IMR-90 (cell line): ENCODE data around the gene CPNE4. TPM values are rescaled to one million over a fixed set of nuclear protein-coding genes. Genes with fewer than 3 reads are reported as not detected.

Experiments used
- ATAC-seq: fragments of 200-7000 bp; cut with Tn5 transposase; 2 replicates; pipeline ENCODE4 v1.9.1; 2020; ENCODE audit warnings: low read depth, mild to moderate bottlenecking, moderate library complexity
- BruUV-seq: library from RNA; stranded (reverse); fragments of 400-500 nt; replicated peaks from 2 replicates; lab custom pipeline; 2021; lab: Mats Ljungman, UMichigan
- CTCF ChIA-PET: fragments of 300-600 bp; formaldehyde crosslinking; extraction: SDS; loops from one replicate; lab custom pipeline; 2021; ENCODE audit warnings: antibody characterized with exemption; lab: Yijun Ruan, JAX
- POLR2A ChIA-PET: fragments of 300-600 bp; sonication (Branson Sonifier 250); formaldehyde crosslinking; loops from one replicate; lab custom pipeline; 2022; ENCODE audit warnings: antibody characterized with exemption; ENCODE audit not compliant: unreplicated experiment; lab: Charles Lee
- DNase-seq: peaks from one replicate; pipeline ENCODE4 v3.0.0; 2013
- H2AFZ ChIP-seq: replicated peaks from 2 replicates; pipeline ENCODE3; 2013; ENCODE audit warnings: low read length, mild to moderate bottlenecking; ENCODE audit not compliant: poor library complexity
- H2AK5ac ChIP-seq: 2 replicates; pipeline ENCODE4 v1.6.1; 2013; ENCODE audit warnings: low read depth, low read length, inconsistent platforms
- H2AK9ac ChIP-seq: replicated peaks from 2 replicates; pipeline ENCODE3; 2013; ENCODE audit warnings: mild to moderate bottlenecking, low read depth, low read length, moderate library complexity; ENCODE audit not compliant: poor library complexity
- H2BK120ac ChIP-seq: 2 replicates; pipeline ENCODE4 v1.6.1; 2013; ENCODE audit warnings: low read depth, low read length, inconsistent platforms
- H2BK15ac ChIP-seq: 3 replicates; pipeline ENCODE4 v1.6.1; 2013; ENCODE audit warnings: low read depth, low read length, inconsistent platforms
- H2BK20ac ChIP-seq: 2 replicates; pipeline ENCODE4 v1.6.1; 2013; ENCODE audit warnings: low read depth, mild to moderate bottlenecking, inconsistent platforms, low read length, moderate library complexity
- H2BK5ac ChIP-seq: 2 replicates; pipeline ENCODE4 v1.6.1; 2013; ENCODE audit warnings: mild to moderate bottlenecking, low read depth, low read length, inconsistent platforms; ENCODE audit not compliant: poor library complexity, severe bottlenecking
- H3K14ac ChIP-seq: replicated peaks from 2 replicates; pipeline ENCODE4 v1.6.1; 2013; ENCODE audit warnings: low read depth, low read length, inconsistent platforms
- H3K18ac ChIP-seq: 2 replicates; pipeline ENCODE4 v1.6.1; 2013; ENCODE audit warnings: low read depth, low read length, control low read depth
- H3K23ac ChIP-seq: 2 replicates; pipeline ENCODE4 v1.6.1; 2013; ENCODE audit warnings: low read depth, low read length, inconsistent platforms
- H3K27ac ChIP-seq: 2 replicates; pipeline ENCODE4 v1.5.1; 2013; ENCODE audit warnings: mild to moderate bottlenecking, control low read depth, low read length; ENCODE audit not compliant: insufficient read depth
- H3K27me3 ChIP-seq: 2 replicates; pipeline ENCODE4 v1.6.1; 2013; ENCODE audit warnings: low read length; ENCODE audit not compliant: control insufficient read depth, insufficient read depth
- H3K36me3 ChIP-seq: 2 replicates; pipeline ENCODE4 v1.6.1; 2013; ENCODE audit warnings: low read length, mixed read lengths; ENCODE audit not compliant: control insufficient read depth, insufficient read depth
- H3K4ac ChIP-seq: 2 replicates; pipeline ENCODE4 v1.6.1; 2013; ENCODE audit warnings: low read depth, low read length, inconsistent platforms
- H3K4me1 ChIP-seq: 2 replicates; pipeline ENCODE4 v1.6.1; 2013; ENCODE audit warnings: low read length, mixed read lengths; ENCODE audit not compliant: control insufficient read depth, insufficient read depth
- H3K4me2 ChIP-seq: 2 replicates; pipeline ENCODE4 v1.6.1; 2013; ENCODE audit warnings: low read depth, mild to moderate bottlenecking, control low read depth, low read length, moderate library complexity
- H3K4me3 ChIP-seq: 2 replicates; pipeline ENCODE4 v1.5.1; 2013; ENCODE audit warnings: low read depth, mild to moderate bottlenecking, control low read depth, low read length, moderate library complexity; ENCODE audit not compliant: insufficient read depth
- H3K56ac ChIP-seq: 2 replicates; pipeline ENCODE4 v1.6.1; 2013; ENCODE audit warnings: low read length, inconsistent platforms; ENCODE audit not compliant: insufficient read depth; ENCODE audit errors: extremely low read depth
- H3K79me1 ChIP-seq, 2 experiments: 2 replicates each; pipeline ENCODE4 v1.6.1; 2013; ENCODE audit warnings: low read length in 2 of 2, inconsistent platforms in 1 of 2, low read depth in 1 of 2
- H3K9ac ChIP-seq: 2 replicates; pipeline ENCODE4 v1.6.1; 2013; ENCODE audit warnings: low read depth, low read length, control low read depth
- H3K9me1 ChIP-seq: 2 replicates; pipeline ENCODE4 v1.6.1; 2013; ENCODE audit warnings: low read length, inconsistent platforms; ENCODE audit not compliant: insufficient read depth
- H3K9me3 ChIP-seq: 2 replicates; pipeline ENCODE4 v1.6.1; 2013; ENCODE audit warnings: low read length; ENCODE audit not compliant: control insufficient read depth, insufficient read depth
- H4K20me1 ChIP-seq: 2 replicates; pipeline ENCODE4 v1.6.1; 2013; ENCODE audit warnings: low read length, inconsistent platforms; ENCODE audit not compliant: insufficient read depth
- H4K5ac ChIP-seq: 2 replicates; pipeline ENCODE4 v1.6.1; 2013; ENCODE audit warnings: mild to moderate bottlenecking, low read depth, low read length, control low read depth
- H4K8ac ChIP-seq, 2 experiments: 2 replicates each; pipeline ENCODE4 v1.6.1; 2013; ENCODE audit warnings: low read depth in 2 of 2, low read length in 2 of 2, control low read depth in 1 of 2, inconsistent platforms in 1 of 2
- H4K91ac ChIP-seq: 2 replicates; pipeline ENCODE4 v1.6.1; 2013; ENCODE audit warnings: low read depth, low read length, inconsistent platforms; ENCODE audit not compliant: insufficient read depth
- CEBPB ChIP-seq: IDR thresholded peaks from 2 replicates; pipeline ENCODE4 v1.6.1; 2012; ENCODE audit warnings: low read depth, low read length, improper control_type of control experiment
- CHD1 ChIP-seq: IDR thresholded peaks from 2 replicates; pipeline ENCODE4 v1.6.1; 2012; ENCODE audit warnings: low read depth, low read length, improper control_type of control experiment
- MXI1 ChIP-seq: IDR thresholded peaks from 2 replicates; pipeline ENCODE4 v1.6.1; 2012; ENCODE audit warnings: low read depth, mild to moderate bottlenecking, low read length, moderate library complexity, borderline replicate concordance
- RAD21 ChIP-seq: IDR thresholded peaks from 2 replicates; pipeline ENCODE4 v1.6.1; 2012; ENCODE audit warnings: low read length, improper control_type of control experiment
- SMC3 ChIP-seq: fragments of 150-350 bp; IDR thresholded peaks from 2 replicates; pipeline ENCODE4 v1.6.1; 2016; ENCODE audit warnings: low read depth, mild to moderate bottlenecking, antibody characterized with exemption, low read length, moderate library complexity
- WGBS, 2 experiments: methylation state at CpG; one replicate each; pipeline versions ENCODE4 v1.1.5 to v1.1.7; 2013; ENCODE audit warnings: missing lambda C conversion rate in 2 of 2; ENCODE audit not compliant: insufficient read length in 1 of 2; ENCODE audit errors: extremely low coverage in 2 of 2; 5-methylcytosine and 5-hydroxymethylcytosine counted together
- dilution Hi-C: fragments of 300-500 bp; cut with HindIII; formaldehyde crosslinking; loops from one replicate; pipeline ENCODE4 v1.14.3; 2018; ENCODE audit warnings: low sequenced_read_pairs; ENCODE audit not compliant: unreplicated experiment
- in situ Hi-C: fragments of 300-500 bp; cut with MboI; formaldehyde crosslinking; loops from 3 replicates; pipeline ENCODE4 v1.14.3; 2019; ENCODE audit warnings: low sequenced_read_pairs, inconsistent platforms, mixed read lengths
- intact Hi-C: fragments of 100-400 bp; cut with micrococcal nuclease; formaldehyde crosslinking; loops from 2 replicates; pipeline ENCODE4 v1.10.0; 2022
- polyA plus RNA-seq, 3 experiments: library from polyadenylated mRNA; depleted of rRNA; stranded (reverse); fragments of >200 nt; gene quantifications; 2 replicates each; pipeline ENCODE4 v1.2.3, GENCODE V29; 2012; ENCODE audit warnings: low replicate concordance in 1 of 3
- total RNA-seq: library from RNA; depleted of rRNA; stranded (reverse); fragments of >200 nt; gene quantifications from 2 replicates; pipeline ENCODE4 v1.2.3, GENCODE V29; 2012
- TF ChIP-seq, protein P1 (sequence below): fragments of 150-350 bp; IDR thresholded peaks from 2 replicates; pipeline ENCODE4 v1.6.1; 2017; ENCODE audit warnings: mild to moderate bottlenecking, antibody characterized with exemption, low read length, low read depth

CPNE4 gene
- total and polyA plus RNA-seq, 2 of the 4 experiments (the other 2 are of a cell fraction), result not detected

DNA sequence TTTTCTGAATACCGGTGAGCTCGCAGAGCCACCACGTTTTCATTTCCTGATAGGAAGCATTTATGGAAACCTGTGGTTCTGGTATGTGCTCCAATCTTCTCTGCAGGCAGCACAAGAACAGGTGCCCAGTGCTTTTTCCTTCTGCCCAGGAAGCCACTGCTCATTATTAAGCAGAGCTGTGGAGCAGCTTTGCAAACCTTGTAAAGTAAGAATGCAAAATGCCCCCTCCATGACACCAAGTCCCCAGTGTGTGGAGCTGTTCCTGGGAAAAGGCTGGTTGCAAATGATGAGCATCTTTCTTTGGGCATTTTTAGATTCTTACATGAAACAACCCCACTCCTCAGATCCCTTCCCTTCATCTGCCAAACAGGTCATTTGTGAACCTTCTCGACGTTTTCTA is 466.4 kb downstream of the CPNE4 start:
- H3K4me3 ChIP-seq, result no peak overlapping the region
- no peaks in the 10 kb centered on the region for H3K4me1 ChIP-seq
- WGBS, 2 experiments, result no CpG with 5 or more reads among the region's 5 CpGs
- H3K9me1 ChIP-seq, result no peaks in the 10 kb centered on the region
- H4K5ac ChIP-seq, result no peak overlapping the region
- no peaks in the 10 kb centered on the region for H3K79me1 ChIP-seq
- ChIA-PET CTCF (no interaction called here), POLR2A (no interaction called here)
- no peak overlapping the region for H3K4ac ChIP-seq
- no peak overlapping the region for H4K91ac ChIP-seq
- no peak overlapping the region for H2BK120ac ChIP-seq
- H2AFZ ChIP-seq, result no peak overlapping the region
- no peak for ATAC-seq
- no peaks in the 10 kb centered on the region for H3K9me3 ChIP-seq
- TF ChIP-seq CHD1 (no peak), MXI1 (no peak), CEBPB (no peak), RAD21 (no peak), SMC3 (no peak)
- TF ChIP-seq, protein P1, sequence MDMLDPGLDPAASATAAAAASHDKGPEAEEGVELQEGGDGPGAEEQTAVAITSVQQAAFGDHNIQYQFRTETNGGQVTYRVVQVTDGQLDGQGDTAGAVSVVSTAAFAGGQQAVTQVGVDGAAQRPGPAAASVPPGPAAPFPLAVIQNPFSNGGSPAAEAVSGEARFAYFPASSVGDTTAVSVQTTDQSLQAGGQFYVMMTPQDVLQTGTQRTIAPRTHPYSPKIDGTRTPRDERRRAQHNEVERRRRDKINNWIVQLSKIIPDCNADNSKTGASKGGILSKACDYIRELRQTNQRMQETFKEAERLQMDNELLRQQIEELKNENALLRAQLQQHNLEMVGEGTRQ, result no peak
- H2AK5ac ChIP-seq, result no peak overlapping the region
- no peak overlapping the region for H2AK9ac ChIP-seq
- no TSS peak for BruUV-seq
- H2BK15ac ChIP-seq, result no peak overlapping the region
- H3K27me3 ChIP-seq, result no peaks in the 10 kb centered on the region; the same call in 1 of the 2 replicates
- no peak overlapping the region for H2BK5ac ChIP-seq
- H2BK20ac ChIP-seq, result no peak overlapping the region
- no peak overlapping the region for H3K27ac ChIP-seq
- H3K18ac ChIP-seq, result no peak overlapping the region
- no peak for DNase-seq
- H3K9ac ChIP-seq, result no peak overlapping the region
- no peak overlapping the region for H3K23ac ChIP-seq
- H3K14ac ChIP-seq, result no peak overlapping the region
- dilution Hi-C loops (no loop called here), intact Hi-C loops (no loop called here), in situ Hi-C loops (no loop called here)
- no peak overlapping the region for H4K8ac ChIP-seq
- H4K20me1 ChIP-seq, result no peaks in the 10 kb centered on the region
- H3K4me2 ChIP-seq, result no peak overlapping the region
- H3K56ac ChIP-seq, result no peak overlapping the region
- H3K36me3 ChIP-seq, result no peaks in the 10 kb centered on the region
